Esophagus squamous epithelium (tissue), 5 donors: ENCODE measurements around the gene HIBADH. TPM values are rescaled to one million over a fixed set of nuclear protein-coding genes. Genes with fewer than 3 reads are reported as not detected.

Experiments
- DNase-seq: peaks from one replicate; lab custom pipeline; 2025; lab: John Stamatoyannopoulos, UW
- H3K27ac ChIP-seq, 4 donors: fragments of 200-600 bp; sonication (generic); one replicate each; pipeline ENCODE4 v1.5.1; 2016 to 2019; ENCODE audit warnings: mild to moderate bottlenecking in 1 of 4
- H3K27me3 ChIP-seq, 4 donors: fragments of 200-600 bp; sonication (generic); 1 replicate in 3 of 4; 2 replicates in 1 of 4; pipeline versions ENCODE4 v1.5.1 to v1.6.0; 2017 to 2021; ENCODE audit warnings: antibody characterized with exemption in 1 of 4
- H3K36me3 ChIP-seq, 3 donors: fragments of 200-600 bp; sonication (generic); one replicate each; pipeline ENCODE4 v1.5.1; 2016 to 2019
- H3K4me1 ChIP-seq, 3 donors: fragments of 200-600 bp; sonication (generic); one replicate each; pipeline ENCODE4 v1.5.1; 2017 to 2019
- H3K4me3 ChIP-seq, 4 donors: fragments of 200-600 bp; sonication (generic); 1 replicate in 3 of 4; 2 replicates in 1 of 4; pipeline ENCODE4 v1.5.1; 2016 to 2019; ENCODE audit warnings: mild to moderate bottlenecking in 2 of 4, moderate library complexity in 1 of 4
- H3K9me3 ChIP-seq, 3 donors: fragments of 200-600 bp; sonication (generic); one replicate each; pipeline ENCODE4 v1.5.1; 2016 to 2019
- POLR2A ChIP-seq, 4 donors: fragments of 450-650 bp; IDR thresholded peaks; one replicate each; pipeline ENCODE4 v1.6.1; 2017; ENCODE audit warnings: antibody characterized with exemption in 4 of 4, mild to moderate bottlenecking in 4 of 4, moderate library complexity in 3 of 4
- WGBS, 2 donors: methylation state at CpG; one replicate each; pipeline ENCODE4 v1.1.5; 2018; 5-methylcytosine and 5-hydroxymethylcytosine counted together
- intact Hi-C: fragments of 100-400 bp; cut with DNase I; formaldehyde crosslinking; loops from one replicate; pipeline ENCODE4 v1.15.0; 2022
- total RNA-seq, 4 donors: library from RNA; depleted of rRNA; stranded (reverse); fragments of >200 nt; gene quantifications; one replicate each; pipeline ENCODE4 v1.1.0, GENCODE V29; 2016
- TF ChIP-seq, protein P1 (sequence below), 6 experiments: fragments of 450-650 bp in 4 of 6; fragments of 200-600 bp in 2 of 6; sonication (generic) in 2 of 6; IDR thresholded peaks; one replicate each; pipeline ENCODE4 v1.5.1; 2016 to 2019; ENCODE audit warnings: antibody characterized with exemption in 6 of 6, mild to moderate bottlenecking in 4 of 6, moderate library complexity in 4 of 6
- donor health status: DM: yes; HTN: yes; CAD: no.

HIBADH gene
- total RNA-seq, 4 donors from 2014 or later, result 8.0 to 22.1 (median 14.8) TPM

- intact Hi-C loops, result no loop called here
Measured at GRCh38 chr7:27553273-27553672, 109.4 kb downstream of the HIBADH start.

DNA sequence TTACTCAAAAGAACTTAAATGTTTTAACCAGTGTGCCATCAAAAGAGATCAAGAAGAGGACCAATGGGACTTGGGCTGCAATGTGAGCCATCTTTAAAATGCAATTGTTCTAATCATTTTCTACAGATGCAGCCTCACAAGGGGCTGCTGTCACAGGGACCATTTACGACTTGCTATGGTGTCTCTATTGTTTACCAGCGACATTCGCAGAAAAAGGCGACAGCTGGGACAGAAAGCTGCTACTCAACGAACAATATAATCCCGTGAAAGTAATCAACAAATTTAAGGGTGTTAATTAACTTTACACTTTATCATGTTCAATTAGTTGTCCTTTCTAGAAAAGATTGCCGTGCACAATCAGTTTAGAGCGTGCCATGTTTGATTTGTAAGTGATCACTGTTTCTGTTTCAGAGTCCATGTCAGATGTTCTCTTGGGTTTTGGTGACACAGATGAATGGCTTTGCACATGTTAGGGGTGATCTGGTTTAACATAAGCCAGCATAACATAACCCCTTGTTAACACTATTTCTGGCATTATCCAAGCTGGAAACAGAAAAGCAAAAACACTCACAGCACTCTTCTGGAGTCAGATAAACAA is 110.8 kb downstream of the HIBADH start:
- DNase-seq, result no peak
- intact Hi-C loops, result no loop called here

More at GRCh38 chr7:27553273-27553672, 109.4 kb downstream of the HIBADH start:
- TF ChIP-seq, protein P1, sequence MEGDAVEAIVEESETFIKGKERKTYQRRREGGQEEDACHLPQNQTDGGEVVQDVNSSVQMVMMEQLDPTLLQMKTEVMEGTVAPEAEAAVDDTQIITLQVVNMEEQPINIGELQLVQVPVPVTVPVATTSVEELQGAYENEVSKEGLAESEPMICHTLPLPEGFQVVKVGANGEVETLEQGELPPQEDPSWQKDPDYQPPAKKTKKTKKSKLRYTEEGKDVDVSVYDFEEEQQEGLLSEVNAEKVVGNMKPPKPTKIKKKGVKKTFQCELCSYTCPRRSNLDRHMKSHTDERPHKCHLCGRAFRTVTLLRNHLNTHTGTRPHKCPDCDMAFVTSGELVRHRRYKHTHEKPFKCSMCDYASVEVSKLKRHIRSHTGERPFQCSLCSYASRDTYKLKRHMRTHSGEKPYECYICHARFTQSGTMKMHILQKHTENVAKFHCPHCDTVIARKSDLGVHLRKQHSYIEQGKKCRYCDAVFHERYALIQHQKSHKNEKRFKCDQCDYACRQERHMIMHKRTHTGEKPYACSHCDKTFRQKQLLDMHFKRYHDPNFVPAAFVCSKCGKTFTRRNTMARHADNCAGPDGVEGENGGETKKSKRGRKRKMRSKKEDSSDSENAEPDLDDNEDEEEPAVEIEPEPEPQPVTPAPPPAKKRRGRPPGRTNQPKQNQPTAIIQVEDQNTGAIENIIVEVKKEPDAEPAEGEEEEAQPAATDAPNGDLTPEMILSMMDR (IDR thresholded peaks at IDR 0.05), result no peak
- no peak for TF ChIP-seq POLR2A (IDR thresholded peaks at IDR 0.05)
- WGBS, 2 donors, result 94 to 96% methylated on average over 5 of the region's 5 CpGs
- H3K9me3 ChIP-seq, result no peaks in the 10 kb centered on the region
- no peaks in the 10 kb centered on the region for H3K4me1 ChIP-seq
- no peak for DNase-seq
- H3K36me3 ChIP-seq, result no peaks in the 10 kb centered on the region
- no peaks in the 10 kb centered on the region for H3K27me3 ChIP-seq
- H3K4me3 ChIP-seq, result no peak overlapping the region
- H3K27ac ChIP-seq, result no peak overlapping the region

DNA sequence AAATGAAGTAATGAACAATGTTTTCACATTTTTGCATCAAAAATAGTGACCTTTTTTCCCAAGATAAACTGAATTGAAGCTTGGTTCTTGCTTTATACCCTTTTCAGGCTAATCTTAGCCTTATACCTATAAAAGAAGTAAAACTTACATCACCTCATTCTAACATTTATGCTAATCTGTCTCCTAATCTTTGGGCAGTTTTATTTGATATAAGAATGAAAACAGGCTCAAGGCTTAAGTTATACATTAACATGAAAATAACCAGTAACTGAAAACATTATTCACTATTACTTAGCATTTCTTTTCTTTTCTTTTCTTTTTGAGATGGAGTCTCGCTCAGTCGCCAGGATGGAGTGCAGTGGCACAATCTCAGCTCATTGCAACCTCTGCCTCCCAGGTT is 113.1 kb downstream of the HIBADH start:
- no peaks in the 10 kb centered on the region for H3K4me1 ChIP-seq
- H3K27me3 ChIP-seq, result no peaks in the 10 kb centered on the region
- H3K27ac ChIP-seq, result no peak overlapping the region
- TF ChIP-seq POLR2A (IDR thresholded peaks at IDR 0.05), result no peak
- TF ChIP-seq, protein P1 (IDR thresholded peaks at IDR 0.05), result no peak
- 91 to 96% methylated on average over 2 of the region's 2 CpGs for WGBS, 2 donors
- no peak overlapping the region for H3K4me3 ChIP-seq
- intact Hi-C loops, result no loop called here
- DNase-seq, result no peak
- no peaks in the 10 kb centered on the region for H3K36me3 ChIP-seq
- no peaks in the 10 kb centered on the region for H3K9me3 ChIP-seq

More for the DNA sequence above, 110.8 kb downstream of the HIBADH start:
- no peaks in the 10 kb centered on the region for H3K9me3 ChIP-seq
- no peak for TF ChIP-seq POLR2A (IDR thresholded peaks at IDR 0.05)
- TF ChIP-seq, protein P1 (IDR thresholded peaks at IDR 0.05), result no peak
- 90% methylated on average over 8 of the region's 8 CpGs for WGBS, 2 donors
- H3K4me3 ChIP-seq, result no peak overlapping the region
- no peaks in the 10 kb centered on the region for H3K27me3 ChIP-seq
- H3K4me1 ChIP-seq, result no peaks in the 10 kb centered on the region
- H3K36me3 ChIP-seq, result no peaks in the 10 kb centered on the region
- H3K27ac ChIP-seq, result no peak overlapping the region

GRCh38 chr7:27548304-27548703 is 114.4 kb downstream of the HIBADH start:
- no peaks in the 10 kb centered on the region for H3K4me1 ChIP-seq
- H3K36me3 ChIP-seq, result no peaks in the 10 kb centered on the region
- no peaks in the 10 kb centered on the region for H3K9me3 ChIP-seq
- 83 to 89% methylated on average over 1 of the region's 1 CpG for WGBS, 2 donors
- TF ChIP-seq, protein P1 (IDR thresholded peaks at IDR 0.05), result no peak
- TF ChIP-seq POLR2A (IDR thresholded peaks at IDR 0.05), result no peak
- no peak for DNase-seq
- H3K27me3 ChIP-seq, result no peaks in the 10 kb centered on the region
- no peak overlapping the region for H3K4me3 ChIP-seq
- intact Hi-C loops, result no loop called here
- H3K27ac ChIP-seq, result no peak overlapping the region

DNA sequence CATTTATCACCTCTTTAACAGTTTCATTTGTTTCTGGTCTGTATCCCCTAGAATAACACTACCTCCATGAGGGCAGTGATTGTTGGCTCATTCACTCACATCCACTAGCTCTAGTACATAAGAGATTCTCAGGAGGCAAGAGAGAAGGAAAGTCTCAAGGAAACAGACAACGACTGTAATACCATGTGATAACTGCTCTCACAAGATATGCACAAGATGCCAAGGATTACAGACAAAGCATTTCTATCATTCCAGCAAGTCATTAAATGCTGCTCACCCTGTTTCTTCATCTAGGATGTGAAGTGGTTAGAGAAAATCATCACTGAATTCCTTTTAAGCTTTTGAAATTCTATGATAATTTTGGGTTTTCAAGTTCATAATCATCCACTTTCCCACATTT is 115.3 kb downstream of the HIBADH start:
- WGBS, 2 donors, result 29 to 53% methylated on average over 1 of the region's 1 CpG
- Histone ChIP-seq H3K27me3 (no peaks in the 10 kb centered on the region), H3K4me1 (no peaks in the 10 kb centered on the region), H3K4me3 (no peak overlapping the region), H3K36me3 (peaks cover 0 to 7% (median 0%) of the 10 kb centered on the region in 3 donors), H3K27ac (no peak overlapping the region), H3K9me3 (no peaks in the 10 kb centered on the region)
- TF ChIP-seq, protein P1 (IDR thresholded peaks at IDR 0.05), result no peak
- TF ChIP-seq POLR2A (IDR thresholded peaks at IDR 0.05), result no peak
- no peak for DNase-seq
- intact Hi-C loops, result no loop called here
